Left lung (tissue), 10 donors: ENCODE results near the gene TOR3A. TPM values are rescaled to one million over a fixed set of nuclear protein-coding genes. Genes with fewer than 3 reads are reported as not detected.

Experiments
- ATAC-seq: fragments of 200-7000 bp; cut with Tn5 transposase; one replicate; pipeline ENCODE4 v1.9.1; 2020; ENCODE audit warnings: moderate library complexity
- DNase-seq, 4 donors: peaks; one replicate each; pipeline ENCODE4 v3.0.0-alpha.2; 2013 to 2020
- H3K27ac ChIP-seq, 2 donors: fragments of 200-600 bp; sonication (generic) in 1 of 2; one replicate each; pipeline versions ENCODE4 v1.5.0 to v1.8.0; 2020 to 2021
- H3K27me3 ChIP-seq, 2 donors: fragments of 200-600 bp; sonication (generic) in 1 of 2; one replicate each; pipeline versions ENCODE4 v1.5.0 to v1.8.0; 2020 to 2021
- H3K36me3 ChIP-seq, 2 donors: fragments of 200-600 bp; sonication (generic) in 1 of 2; one replicate each; pipeline versions ENCODE4 v1.5.0 to v1.8.0; 2020 to 2021
- H3K4me1 ChIP-seq, 2 donors: fragments of 200-600 bp; one replicate each; pipeline ENCODE4 v1.8.0; 2021
- H3K4me3 ChIP-seq, 2 donors: fragments of 200-600 bp; sonication (generic) in 1 of 2; one replicate each; pipeline versions ENCODE4 v1.5.0 to v1.8.0; 2020 to 2021; ENCODE audit warnings: mild to moderate bottlenecking in 1 of 2
- H3K9me3 ChIP-seq, 2 donors: fragments of 200-600 bp; sonication (generic) in 1 of 2; one replicate each; pipeline versions ENCODE4 v1.5.0 to v1.8.0; 2020 to 2021
- intact Hi-C, 2 donors: fragments of 100-400 bp; cut with DNase I; formaldehyde crosslinking; loops; one replicate each; pipeline versions ENCODE4 v1.11.2 to v1.14.2; 2022
- polyA plus RNA-seq, 6 donors: library from polyadenylated mRNA; unstranded; fragments of 120-200 nt; gene quantifications; one replicate each; pipeline ENCODE4 v1.2.1, GENCODE V29; 2013; ENCODE audit not compliant: insufficient read length in 6 of 6
- total RNA-seq, 2 donors: library from RNA; stranded (reverse); fragmentation: NEBNext Ultra II Directional; extraction: Animal tissue kit (Norgen Biotek cat#: 25700); gene quantifications; one replicate each; pipeline ENCODE4 v1.2.1, GENCODE V29; 2021
- TF ChIP-seq, protein P1 (sequence below), 2 donors: fragments of 200-600 bp; sonication (generic) in 1 of 2; IDR thresholded peaks; one replicate each; pipeline versions ENCODE4 v1.5.0 to v1.8.0; 2021; ENCODE audit warnings: antibody characterized with exemption in 2 of 2
- donor health status: DM: no; HTN: yes; CAD: no.
- donor health status: DM: no; HTN: no; CAD: no.

Gene TOR3A
- total and polyA plus RNA-seq, 8 donors: 22.1 to 30.0 (median 24.2) TPM

DNA sequence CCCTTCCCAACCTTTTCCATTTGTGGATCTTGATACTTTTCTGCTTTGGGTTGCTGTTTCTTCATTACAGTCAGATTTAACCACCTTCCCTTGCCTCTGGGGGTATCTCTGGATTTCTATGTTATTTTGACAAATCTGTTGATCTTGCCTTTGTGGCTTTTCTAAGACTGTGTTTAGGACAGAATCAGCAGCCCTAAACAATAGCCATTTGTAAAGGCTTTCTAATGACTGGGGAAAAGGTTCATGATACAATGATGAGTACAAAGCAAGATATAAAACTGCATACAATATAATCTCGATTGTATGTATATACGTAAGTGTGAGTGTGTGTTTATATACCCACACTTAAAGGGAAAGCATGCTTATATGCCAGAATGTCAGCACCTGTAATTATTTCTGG lies 28.4 kb upstream of the TOR3A start:
- H3K27ac ChIP-seq: no peak overlapping the region
- DNase-seq: no peak
- H3K9me3 ChIP-seq: no peaks in the 10 kb centered on the region
- TF ChIP-seq, protein P1, sequence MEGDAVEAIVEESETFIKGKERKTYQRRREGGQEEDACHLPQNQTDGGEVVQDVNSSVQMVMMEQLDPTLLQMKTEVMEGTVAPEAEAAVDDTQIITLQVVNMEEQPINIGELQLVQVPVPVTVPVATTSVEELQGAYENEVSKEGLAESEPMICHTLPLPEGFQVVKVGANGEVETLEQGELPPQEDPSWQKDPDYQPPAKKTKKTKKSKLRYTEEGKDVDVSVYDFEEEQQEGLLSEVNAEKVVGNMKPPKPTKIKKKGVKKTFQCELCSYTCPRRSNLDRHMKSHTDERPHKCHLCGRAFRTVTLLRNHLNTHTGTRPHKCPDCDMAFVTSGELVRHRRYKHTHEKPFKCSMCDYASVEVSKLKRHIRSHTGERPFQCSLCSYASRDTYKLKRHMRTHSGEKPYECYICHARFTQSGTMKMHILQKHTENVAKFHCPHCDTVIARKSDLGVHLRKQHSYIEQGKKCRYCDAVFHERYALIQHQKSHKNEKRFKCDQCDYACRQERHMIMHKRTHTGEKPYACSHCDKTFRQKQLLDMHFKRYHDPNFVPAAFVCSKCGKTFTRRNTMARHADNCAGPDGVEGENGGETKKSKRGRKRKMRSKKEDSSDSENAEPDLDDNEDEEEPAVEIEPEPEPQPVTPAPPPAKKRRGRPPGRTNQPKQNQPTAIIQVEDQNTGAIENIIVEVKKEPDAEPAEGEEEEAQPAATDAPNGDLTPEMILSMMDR (IDR thresholded peaks at IDR 0.05): no peak
- no peaks in the 10 kb centered on the region for H3K27me3 ChIP-seq
- no peaks in the 10 kb centered on the region for H3K4me1 ChIP-seq
- no peak for ATAC-seq
- H3K4me3 ChIP-seq: no peak overlapping the region
- intact Hi-C loops: no loop called here
- peaks cover 0 to 4% of the 10 kb centered on the region in 2 donors for H3K36me3 ChIP-seq

DNA sequence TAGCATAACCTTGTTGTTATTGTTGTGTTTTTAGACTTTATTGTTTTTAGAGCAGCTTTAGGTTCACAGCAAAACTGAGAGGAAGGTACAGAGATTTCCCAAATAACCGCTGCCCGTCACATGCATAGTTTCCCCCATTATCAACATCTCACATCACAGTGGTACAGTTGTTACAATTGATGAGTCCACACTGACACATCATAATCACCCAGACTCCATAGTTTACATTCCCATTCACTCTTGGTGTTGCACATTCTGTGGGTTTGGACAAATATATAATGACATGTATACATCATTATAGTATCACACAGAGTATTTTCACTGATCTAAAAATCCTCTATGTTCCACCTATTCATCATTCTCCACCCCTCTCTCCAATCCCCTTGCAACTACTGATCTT lies 25.9 kb upstream of the TOR3A start:
- Histone ChIP-seq H3K4me1 (no peaks in the 10 kb centered on the region), H3K27ac (no peak overlapping the region), H3K4me3 (no peak overlapping the region), H3K36me3 (peaks cover 0 to 4% of the 10 kb centered on the region in 2 donors), H3K9me3 (no peaks in the 10 kb centered on the region), H3K27me3 (no peaks in the 10 kb centered on the region)
- TF ChIP-seq, protein P1 (IDR thresholded peaks at IDR 0.05): no peak
- DNase-seq (no peak), ATAC-seq (no peak)
- intact Hi-C loops: no loop called here

DNA sequence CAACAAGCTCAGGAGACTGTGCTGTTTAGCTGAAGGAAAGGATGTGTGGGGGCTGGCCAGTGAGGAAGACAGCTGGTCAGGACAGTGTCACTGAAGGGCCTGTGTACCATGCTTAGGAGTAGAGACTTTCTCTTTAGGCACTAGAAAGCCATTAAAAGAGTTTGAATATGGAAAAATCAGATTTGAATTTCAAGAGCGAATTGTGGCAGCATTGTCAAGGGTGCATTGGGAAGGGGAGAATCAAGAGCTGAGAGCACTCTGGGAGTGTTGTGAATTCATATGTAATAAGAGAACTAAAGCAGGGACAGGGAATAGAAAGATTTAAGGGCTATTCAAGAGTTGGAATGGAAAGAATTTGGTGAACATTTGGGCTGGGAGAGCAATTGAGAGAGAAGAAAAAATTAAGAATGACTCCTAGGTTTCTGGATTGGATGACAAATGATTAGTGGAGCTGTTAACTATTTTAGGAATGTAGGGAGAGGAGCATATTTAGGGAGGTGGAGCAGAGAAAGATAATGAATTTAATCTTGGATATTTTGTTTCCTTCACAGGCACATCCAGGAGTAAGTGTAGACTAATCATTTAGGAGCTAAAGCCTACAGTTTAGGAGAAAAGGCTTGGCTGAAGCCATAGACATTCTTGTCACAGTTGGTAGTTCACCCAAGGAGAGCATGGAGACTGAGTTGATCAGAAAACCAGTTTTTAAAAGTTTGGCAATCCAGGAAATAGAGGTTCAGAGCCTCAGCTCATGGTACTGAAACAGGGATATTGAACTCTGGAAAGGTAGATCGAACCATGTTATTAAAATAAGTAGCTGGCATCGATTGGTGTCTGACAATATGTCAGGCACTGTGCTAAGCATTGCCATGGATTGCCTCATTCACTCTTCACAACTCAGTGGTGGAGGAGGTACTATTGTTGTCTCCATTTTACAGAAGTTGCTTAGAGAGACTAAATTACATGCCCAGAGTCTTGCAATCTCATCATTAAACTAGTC lies 23.1 kb upstream of the TOR3A start:
- ATAC-seq (peak; percentile 59), DNase-seq (no peak)
- intact Hi-C loops: no loop called here

DNA sequence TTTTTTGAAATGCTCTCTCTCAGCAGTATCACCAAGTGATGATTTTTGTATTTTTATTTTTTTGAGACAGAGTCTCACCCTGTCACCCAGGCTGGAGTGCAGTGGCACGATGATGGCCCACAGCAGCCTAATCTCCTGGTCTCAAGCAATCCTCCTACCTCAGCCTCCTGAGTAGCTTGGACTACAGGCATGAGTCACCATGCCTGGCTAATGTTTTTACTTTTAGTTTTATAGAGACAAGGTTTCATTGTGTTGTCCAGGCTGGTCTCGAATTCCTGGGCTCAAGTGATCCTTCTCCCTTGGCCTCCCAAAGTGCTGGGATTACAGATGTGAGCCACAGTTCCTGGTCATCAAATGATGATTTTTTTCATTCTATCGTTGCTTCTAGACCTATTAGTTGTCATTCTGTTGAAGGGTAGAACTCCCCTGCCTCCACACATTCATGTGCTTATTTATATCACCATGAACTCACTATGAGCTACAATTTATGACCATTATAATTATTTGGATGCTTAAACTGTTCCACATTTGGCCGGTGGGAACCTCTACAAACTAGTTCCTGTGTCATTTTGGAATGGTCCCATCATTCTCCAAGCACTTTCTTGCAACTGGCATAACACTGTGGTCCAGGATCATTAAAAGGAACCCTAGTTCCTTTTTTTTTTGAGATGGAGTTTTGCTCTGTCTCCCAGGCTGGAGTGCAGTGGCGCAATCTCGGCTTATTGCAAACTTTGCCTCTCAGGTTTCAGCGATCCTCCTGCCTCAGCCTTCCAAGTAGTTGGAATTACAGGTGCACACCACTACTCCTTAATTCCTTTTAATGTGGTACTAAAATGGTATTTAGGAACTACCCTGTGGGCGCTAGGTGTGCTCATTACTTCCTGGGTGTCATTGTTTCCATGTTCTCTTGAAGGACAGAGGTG lies 20.2 kb upstream of the TOR3A start:
- Histone ChIP-seq H3K36me3 (peaks cover 0 to 28% of the 10 kb centered on the region in 2 donors), H3K27ac (no peak overlapping the region), H3K4me3 (no peak overlapping the region), H3K27me3 (no peaks in the 10 kb centered on the region), H3K9me3 (no peaks in the 10 kb centered on the region), H3K4me1 (no peaks in the 10 kb centered on the region)
- intact Hi-C loops: no loop called here
- no peak for ATAC-seq
- DNase-seq: no peak
- TF ChIP-seq, protein P1 (IDR thresholded peaks at IDR 0.05): no peak

More for the DNA sequence above, 23.1 kb upstream of the TOR3A start:
- peaks cover 0 to 7% of the 10 kb centered on the region in 2 donors for H3K36me3 ChIP-seq
- no peak overlapping the region for H3K4me3 ChIP-seq
- H3K27ac ChIP-seq: no peak overlapping the region
- H3K27me3 ChIP-seq: no peaks in the 10 kb centered on the region
- H3K9me3 ChIP-seq: no peaks in the 10 kb centered on the region
- TF ChIP-seq, protein P1 (IDR thresholded peaks at IDR 0.05): no peak
- no peaks in the 10 kb centered on the region for H3K4me1 ChIP-seq
